Bone marrow (tissue), 2 donors: Measurements from ENCODE around the gene GAN.

Experiments used
- DNase-seq, 2 donors: peaks; one replicate each; lab custom pipeline; 2025; lab: John Stamatoyannopoulos, UW

GAN gene

DNA sequence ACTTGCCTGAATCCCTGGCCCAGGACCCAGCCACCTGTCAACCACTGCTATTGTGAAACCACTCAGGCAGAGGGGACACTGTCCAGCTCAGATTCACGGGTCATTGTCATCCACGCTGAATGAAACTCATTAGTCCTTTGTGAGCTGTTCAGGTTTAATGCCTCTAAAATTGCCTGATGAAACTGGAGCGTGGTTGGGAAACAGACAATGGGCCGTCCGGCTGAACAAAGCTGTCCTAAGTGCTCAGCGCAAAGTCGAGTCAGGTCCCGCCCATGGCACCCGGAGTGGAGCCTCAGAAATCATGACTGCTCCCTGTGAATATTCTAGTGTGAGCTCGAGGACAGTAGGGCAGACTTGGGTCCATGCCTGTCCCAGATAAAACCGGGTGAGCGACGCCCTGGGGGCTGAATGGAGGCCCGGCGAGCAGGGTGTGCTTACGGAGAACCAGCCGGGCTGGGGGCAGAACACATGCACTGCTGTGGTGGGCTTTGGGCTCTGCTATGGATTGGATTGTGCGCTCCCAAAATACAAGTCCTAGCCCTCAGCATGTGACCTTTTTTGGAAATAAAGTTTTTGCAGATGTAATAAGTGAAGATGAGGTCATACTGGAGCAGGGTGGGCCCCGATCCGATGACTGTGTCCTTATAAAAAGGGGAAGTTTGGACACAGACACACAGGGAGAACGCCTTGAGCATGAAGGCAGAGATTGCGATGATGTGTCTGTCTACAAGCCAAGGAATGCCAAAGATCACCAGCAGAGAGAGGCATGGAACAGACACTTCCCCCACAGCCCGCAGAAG lies 117.0 kb downstream of the GAN start:
- DNase-seq, result peak in 1 of 2 donors; percentile 25

DNA sequence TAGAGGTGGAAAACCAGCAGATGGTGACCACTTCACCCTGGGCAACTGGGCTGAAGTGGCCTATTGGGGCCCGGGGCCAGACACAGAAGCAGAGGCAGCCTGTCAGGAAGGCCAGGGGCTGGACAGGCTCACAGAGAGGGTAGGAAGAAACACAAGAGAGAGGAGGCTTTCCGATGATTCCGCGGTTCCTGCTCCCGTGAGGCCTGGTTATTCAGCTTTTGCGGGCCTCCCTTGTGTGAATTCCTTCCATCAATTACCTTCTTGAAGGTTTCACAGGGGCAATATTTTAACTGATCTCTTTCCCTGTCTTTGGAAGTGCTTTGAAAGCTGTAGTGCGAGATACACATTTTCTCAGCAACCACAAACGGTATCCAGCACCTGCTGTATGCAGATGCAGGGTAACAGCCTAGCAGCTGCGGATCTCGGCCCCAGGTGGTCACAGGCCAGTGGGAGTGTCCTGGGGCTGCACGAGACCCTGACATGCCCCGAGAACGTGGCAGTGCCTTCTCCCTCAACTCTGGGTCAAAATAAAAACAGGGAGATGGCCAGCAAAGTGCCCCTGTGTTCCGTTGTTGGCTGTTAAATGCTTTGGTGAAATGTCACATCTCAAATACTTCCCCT lies 118.3 kb downstream of the GAN start:
- DNase-seq, result no peak

DNA sequence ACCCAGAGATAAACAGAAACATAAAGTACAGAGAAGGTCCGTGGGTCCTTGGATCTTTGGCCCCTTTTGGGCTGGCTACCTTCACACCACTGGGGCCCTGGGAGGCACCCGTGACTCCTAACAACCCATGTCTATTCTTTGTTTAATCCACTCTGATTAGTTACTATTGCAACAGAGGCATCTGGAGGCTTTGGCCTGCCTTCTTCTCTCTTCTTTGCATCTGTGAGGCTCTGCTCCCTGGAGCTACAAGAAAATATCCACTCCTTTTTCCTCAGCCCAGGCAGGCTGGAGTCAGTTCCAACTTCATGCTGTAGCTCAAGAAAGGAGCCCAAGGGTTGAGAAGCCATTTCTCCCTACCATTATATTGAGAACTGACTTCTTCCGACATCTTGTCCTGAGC lies 120.3 kb downstream of the GAN start:
- DNase-seq, result no peak

DNA sequence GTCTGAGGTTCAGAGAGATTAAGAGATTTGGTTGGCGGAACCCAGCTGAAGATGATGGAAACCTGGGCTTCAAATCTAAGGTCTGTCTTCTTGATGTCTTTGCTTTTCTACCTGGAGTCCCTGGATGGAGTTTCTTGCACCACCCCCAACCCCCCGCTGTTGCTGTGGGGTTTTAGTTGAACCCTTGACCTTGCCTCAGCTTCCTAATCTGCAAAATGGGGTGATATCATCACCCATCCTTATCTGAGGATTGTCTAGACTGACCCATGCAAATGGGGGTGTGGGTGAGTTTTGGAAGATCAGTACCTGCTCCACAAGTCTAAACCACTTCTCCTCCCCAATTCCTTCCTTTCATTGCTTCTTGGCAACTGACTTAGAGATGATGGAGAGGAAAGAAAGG lies 120.8 kb downstream of the GAN start:
- no peak for DNase-seq

DNA sequence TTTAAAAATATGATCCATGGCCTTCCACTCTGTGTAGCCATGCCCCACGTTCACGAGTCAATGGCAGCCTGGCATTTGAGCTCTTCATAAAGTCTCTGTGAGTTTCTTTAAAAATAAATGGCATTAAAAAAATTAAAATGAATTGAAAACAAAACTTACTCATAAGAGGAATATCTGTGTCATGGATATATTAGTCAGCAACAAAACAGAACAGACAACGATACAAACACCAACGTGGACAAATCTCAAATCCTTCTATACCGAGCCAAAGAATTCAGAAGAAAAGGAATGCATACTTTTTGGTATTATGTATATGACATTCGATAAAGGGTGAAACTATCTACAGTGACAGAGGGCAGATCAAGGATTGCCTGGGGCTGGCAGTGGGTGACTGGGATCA lies 121.6 kb downstream of the GAN start:
- no peak for DNase-seq

DNA sequence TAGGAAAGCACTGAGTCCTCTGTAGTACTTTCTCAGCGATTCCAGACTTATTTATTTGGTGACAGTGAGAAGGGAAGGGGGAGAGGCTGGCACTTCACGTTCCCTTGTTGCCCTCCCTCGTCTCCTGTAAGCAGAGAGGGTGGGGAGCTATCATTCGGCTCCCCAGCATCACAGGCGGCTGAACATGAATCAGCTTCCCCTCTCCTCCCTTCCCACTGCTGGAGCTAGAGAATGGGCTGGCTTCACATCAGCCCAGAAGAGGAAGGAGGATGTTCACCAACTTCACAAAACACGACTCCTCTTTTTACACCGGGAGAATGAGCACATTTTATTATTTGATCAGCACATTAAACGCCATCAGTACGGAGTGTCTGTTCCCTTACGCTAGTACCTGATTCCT lies 123.1 kb downstream of the GAN start:
- DNase-seq, result peak in 1 of 2 donors; percentile 70
